ENCODE data around the gene CASKIN1. TPM values are rescaled to one million over a fixed set of nuclear protein-coding genes. Genes with fewer than 3 reads are reported as not detected.

CASKIN1 gene
- total and polyA plus RNA-seq, 4 donors = 0.13 to 0.28 (median 0.15) TPM; not detected in 1

DNA sequence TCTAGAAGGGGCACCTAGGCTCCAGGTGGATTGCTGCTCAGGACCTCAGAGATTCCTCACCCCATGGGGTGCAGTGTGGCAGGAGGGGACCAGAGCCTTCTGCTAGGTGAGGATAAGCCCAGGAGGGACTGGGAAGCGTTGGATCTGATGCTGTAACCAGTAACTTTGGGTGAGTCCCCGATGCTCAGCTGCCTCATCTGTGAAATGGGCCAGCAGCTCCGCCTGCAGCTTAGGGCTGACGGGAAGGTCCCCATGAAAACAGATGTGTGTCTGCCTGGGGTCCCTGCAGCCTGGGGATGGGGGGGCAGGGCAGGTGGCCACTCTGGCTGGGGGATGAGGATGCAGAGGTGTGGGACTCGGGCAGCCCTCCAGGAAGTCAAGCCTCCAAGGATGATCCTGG lies 2.7 kb upstream of the CASKIN1 start:
- intact Hi-C loops (cut with DNase I) = no loop called here
- Histone ChIP-seq H3K4me3 (ENCODE audit: low read length in 2 of 2) (no peak overlapping the region), H3K4me1 (ENCODE audit: control insufficient read depth in 1 of 2, insufficient read depth in 2 of 2, low read length in 2 of 2) (no peaks in the 10 kb centered on the region), H3K36me3 (ENCODE audit: control insufficient read depth in 1 of 2, insufficient read depth in 2 of 2, low read length in 1 of 2) (no peaks in the 10 kb centered on the region), H3K27ac (ENCODE audit: low read depth in 1 of 2, low read length in 2 of 2) (no peak overlapping the region), H3K27me3 (ENCODE audit: control insufficient read depth in 1 of 2, insufficient read depth in 2 of 2, low read length in 1 of 2) (no peaks in the 10 kb centered on the region), H3K9me3 (ENCODE audit: control insufficient read depth, low read length) (no peaks in the 10 kb centered on the region)
- ATAC-seq (ENCODE audit: low FRiP score) (no peak), DNase-seq (no peak)
- WGBS, 2 donors = 76 to 79% methylated on average over 5 of the region's 5 CpGs

DNA sequence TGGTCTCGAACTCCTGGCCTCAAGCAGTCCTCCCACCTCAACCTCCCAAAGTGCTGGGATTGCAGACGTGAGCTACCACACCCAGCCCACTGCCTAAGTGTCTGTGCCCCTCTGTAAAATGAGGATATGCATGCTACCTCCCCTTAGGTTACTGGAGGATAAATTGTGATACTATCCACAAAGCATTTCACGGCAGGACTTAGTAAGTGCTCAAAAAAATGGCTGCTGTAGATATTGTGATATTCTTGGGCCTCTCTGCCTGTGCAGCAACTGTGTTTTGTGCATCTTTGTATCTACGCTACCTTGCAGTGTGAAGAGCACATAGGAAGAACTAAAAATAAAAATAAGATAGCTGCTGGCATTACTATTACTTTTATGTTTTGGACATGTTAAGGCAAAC lies 1.9 kb upstream of the CASKIN1 start:
- intact Hi-C loops (cut with DNase I) = no loop called here
- no peak overlapping the region for H3K27ac ChIP-seq (ENCODE audit: low read depth in 1 of 2, low read length in 2 of 2)
- H3K4me1 ChIP-seq (ENCODE audit: control insufficient read depth in 1 of 2, insufficient read depth in 2 of 2, low read length in 2 of 2) = no peaks in the 10 kb centered on the region
- WGBS, 2 donors = 67 to 73% methylated on average over 4 of the region's 4 CpGs
- DNase-seq (no peak), ATAC-seq (ENCODE audit: low FRiP score) (no peak)
- no peaks in the 10 kb centered on the region for H3K27me3 ChIP-seq (ENCODE audit: control insufficient read depth in 1 of 2, insufficient read depth in 2 of 2, low read length in 1 of 2)
- no peaks in the 10 kb centered on the region for H3K36me3 ChIP-seq (ENCODE audit: control insufficient read depth in 1 of 2, insufficient read depth in 2 of 2, low read length in 1 of 2)
- no peaks in the 10 kb centered on the region for H3K9me3 ChIP-seq (ENCODE audit: control insufficient read depth, low read length)
- H3K4me3 ChIP-seq (ENCODE audit: low read length in 2 of 2) = no peak overlapping the region

DNA sequence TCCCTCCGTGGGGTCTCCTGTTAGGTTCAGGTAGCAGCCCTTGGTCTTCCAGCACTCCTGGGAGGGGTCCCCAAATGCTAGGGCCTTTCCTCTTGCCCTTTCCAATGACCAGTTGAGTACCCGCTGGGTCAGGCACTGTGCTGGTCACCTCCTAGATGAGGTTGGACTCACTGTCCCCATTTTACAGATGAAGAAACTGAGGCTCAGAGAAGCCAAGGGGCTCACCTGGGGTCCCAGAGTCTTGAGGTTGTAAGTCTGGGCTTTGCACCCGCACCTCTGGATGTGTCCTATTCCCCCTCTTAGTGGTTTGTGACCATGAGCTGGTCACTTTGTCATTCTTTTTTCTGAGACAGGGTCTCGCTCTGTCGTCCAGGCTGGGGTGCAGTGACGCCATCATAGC lies 1.4 kb upstream of the CASKIN1 start:
- 87 to 89% methylated on average over 5 to 6 of the region's 6 CpGs for WGBS, 2 donors
- no peak overlapping the region for H3K27ac ChIP-seq (ENCODE audit: low read depth in 1 of 2, low read length in 2 of 2)
- H3K27me3 ChIP-seq (ENCODE audit: control insufficient read depth in 1 of 2, insufficient read depth in 2 of 2, low read length in 1 of 2) = no peaks in the 10 kb centered on the region
- ATAC-seq (ENCODE audit: low FRiP score) (no peak), DNase-seq (no peak)
- H3K4me1 ChIP-seq (ENCODE audit: control insufficient read depth in 1 of 2, insufficient read depth in 2 of 2, low read length in 2 of 2) = no peaks in the 10 kb centered on the region
- H3K9me3 ChIP-seq (ENCODE audit: control insufficient read depth, low read length) = no peaks in the 10 kb centered on the region
- no peak overlapping the region for H3K4me3 ChIP-seq (ENCODE audit: low read length in 2 of 2)
- no peaks in the 10 kb centered on the region for H3K36me3 ChIP-seq (ENCODE audit: control insufficient read depth in 1 of 2, insufficient read depth in 2 of 2, low read length in 1 of 2)
- intact Hi-C loops (cut with DNase I) = no loop called here

DNA sequence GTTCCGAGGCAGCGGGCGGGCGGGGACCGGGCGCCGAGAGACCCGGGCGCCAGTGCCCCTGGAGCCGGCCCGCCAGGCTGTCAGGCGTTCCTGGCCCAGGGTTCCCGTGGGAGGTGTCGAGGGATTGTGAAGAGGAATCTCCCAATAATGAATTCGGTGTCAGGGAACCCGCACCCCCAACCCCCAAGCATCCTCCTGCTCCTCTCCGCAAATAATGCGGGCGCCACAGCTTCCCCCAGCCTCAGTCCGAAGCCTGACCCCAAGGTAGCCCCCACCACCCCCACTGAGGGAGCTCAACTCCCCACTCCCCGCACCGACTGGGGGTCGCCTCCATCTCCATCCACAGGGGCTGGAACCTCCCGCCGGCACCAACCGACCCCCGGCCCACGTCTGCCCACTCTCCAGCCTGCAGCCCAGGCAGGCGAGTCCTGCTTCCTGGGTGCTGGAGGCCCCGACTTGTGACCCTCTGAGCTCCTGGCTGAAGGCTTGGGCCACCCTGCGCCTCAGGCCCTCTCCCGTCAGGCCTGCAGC lies 641 bp upstream of the CASKIN1 start:
- H3K4me1 ChIP-seq (ENCODE audit: control insufficient read depth in 1 of 2, insufficient read depth in 2 of 2, low read length in 2 of 2) = no peaks in the 10 kb centered on the region
- intact Hi-C loops (cut with DNase I) = no loop called here
- 27 to 30% methylated on average over 28 to 32 of the region's 32 CpGs for WGBS, 2 donors
- no peaks in the 10 kb centered on the region for H3K36me3 ChIP-seq (ENCODE audit: control insufficient read depth in 1 of 2, insufficient read depth in 2 of 2, low read length in 1 of 2)
- no peaks in the 10 kb centered on the region for H3K9me3 ChIP-seq (ENCODE audit: control insufficient read depth, low read length)
- DNase-seq = no peak
- peak overlapping the region in 1 of 2 donors; percentile 24 for H3K4me3 ChIP-seq (ENCODE audit: low read length in 2 of 2)
- H3K27ac ChIP-seq (ENCODE audit: low read depth in 1 of 2, low read length in 2 of 2) = no peak overlapping the region
- no peak for ATAC-seq (ENCODE audit: low FRiP score)
- no peaks in the 10 kb centered on the region for H3K27me3 ChIP-seq (ENCODE audit: control insufficient read depth in 1 of 2, insufficient read depth in 2 of 2, low read length in 1 of 2)

- Histone ChIP-seq H3K36me3 (ENCODE audit: control insufficient read depth in 1 of 2, insufficient read depth in 2 of 2, low read length in 1 of 2) (no peaks in the 10 kb centered on the region), H3K27ac (ENCODE audit: low read depth in 1 of 2, low read length in 2 of 2) (no peak overlapping the region), H3K27me3 (ENCODE audit: control insufficient read depth in 1 of 2, insufficient read depth in 2 of 2, low read length in 1 of 2) (no peaks in the 10 kb centered on the region), H3K4me1 (ENCODE audit: control insufficient read depth in 1 of 2, insufficient read depth in 2 of 2, low read length in 2 of 2) (no peaks in the 10 kb centered on the region), H3K9me3 (ENCODE audit: control insufficient read depth, low read length) (no peaks in the 10 kb centered on the region), H3K4me3 (ENCODE audit: low read length in 2 of 2) (peak overlapping the region in 1 of 2 donors; percentile 24)
- intact Hi-C loops (cut with DNase I) = no loop called here
- no peak for ATAC-seq (ENCODE audit: low FRiP score)
- 6 to 18% methylated on average over 31 to 49 of the region's 49 CpGs for WGBS, 2 donors
- no peak for DNase-seq
Measured at GRCh38 chr16:2195322-2196161, 863 bp downstream of the CASKIN1 start.

GRCh38 chr16:2194852-2195321 lies 1.5 kb downstream of the CASKIN1 start:
- H3K27me3 ChIP-seq (ENCODE audit: control insufficient read depth in 1 of 2, insufficient read depth in 2 of 2, low read length in 1 of 2) = no peaks in the 10 kb centered on the region

GRCh38 chr16:2194166-2194834 lies 2.1 kb downstream of the CASKIN1 start:
- intact Hi-C loops (cut with DNase I) = no loop called here
- Histone ChIP-seq H3K4me1 (ENCODE audit: control insufficient read depth in 1 of 2, insufficient read depth in 2 of 2, low read length in 2 of 2) (no peaks in the 10 kb centered on the region), H3K9me3 (ENCODE audit: control insufficient read depth, low read length) (no peaks in the 10 kb centered on the region), H3K4me3 (ENCODE audit: low read length in 2 of 2) (no peak overlapping the region), H3K27ac (ENCODE audit: low read depth in 1 of 2, low read length in 2 of 2) (no peak overlapping the region), H3K27me3 (ENCODE audit: control insufficient read depth in 1 of 2, insufficient read depth in 2 of 2, low read length in 1 of 2) (no peaks in the 10 kb centered on the region), H3K36me3 (ENCODE audit: control insufficient read depth in 1 of 2, insufficient read depth in 2 of 2, low read length in 1 of 2) (no peaks in the 10 kb centered on the region)
- ATAC-seq (ENCODE audit: low FRiP score) = no peak
- no peak for DNase-seq
- WGBS, 2 donors = 67 to 73% methylated on average over 15 to 16 of the region's 16 CpGs

More at GRCh38 chr16:2194852-2195321, 1.5 kb downstream of the CASKIN1 start:
- Histone ChIP-seq H3K4me3 (ENCODE audit: low read length in 2 of 2) (no peak overlapping the region), H3K27ac (ENCODE audit: low read depth in 1 of 2, low read length in 2 of 2) (no peak overlapping the region), H3K9me3 (ENCODE audit: control insufficient read depth, low read length) (no peaks in the 10 kb centered on the region), H3K36me3 (ENCODE audit: control insufficient read depth in 1 of 2, insufficient read depth in 2 of 2, low read length in 1 of 2) (no peaks in the 10 kb centered on the region), H3K4me1 (ENCODE audit: control insufficient read depth in 1 of 2, insufficient read depth in 2 of 2, low read length in 2 of 2) (no peaks in the 10 kb centered on the region)
- WGBS, 2 donors = 28 to 29% methylated on average over 10 of the region's 10 CpGs
- intact Hi-C loops (cut with DNase I) = no loop called here
- DNase-seq (no peak), ATAC-seq (ENCODE audit: low FRiP score) (no peak)

DNA sequence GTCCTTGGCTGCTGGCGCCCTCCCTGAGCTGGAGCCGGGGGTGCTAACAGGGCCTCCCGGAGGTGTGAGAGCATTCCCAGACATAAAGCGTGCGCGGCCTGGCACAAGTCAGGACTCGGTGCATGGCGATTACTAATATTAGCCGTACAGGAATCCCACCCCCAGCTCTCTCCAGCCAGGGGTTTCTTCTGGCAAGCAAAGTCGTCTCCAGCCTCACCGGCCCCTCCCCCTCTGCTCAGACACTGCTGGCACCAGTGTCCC lies 5.0 kb downstream of the CASKIN1 start:
- Histone ChIP-seq H3K4me3 (ENCODE audit: low read length in 2 of 2) (no peak overlapping the region), H3K27ac (ENCODE audit: low read depth in 1 of 2, low read length in 2 of 2) (no peak overlapping the region), H3K36me3 (ENCODE audit: control insufficient read depth in 1 of 2, insufficient read depth in 2 of 2, low read length in 1 of 2) (no peaks in the 10 kb centered on the region), H3K4me1 (ENCODE audit: control insufficient read depth in 1 of 2, insufficient read depth in 2 of 2, low read length in 2 of 2) (no peaks in the 10 kb centered on the region), H3K9me3 (ENCODE audit: control insufficient read depth, low read length) (no peaks in the 10 kb centered on the region), H3K27me3 (ENCODE audit: control insufficient read depth in 1 of 2, insufficient read depth in 2 of 2, low read length in 1 of 2) (no peaks in the 10 kb centered on the region)
- intact Hi-C loops (cut with DNase I) = no loop called here
- WGBS, 2 donors = 39 to 56% methylated on average over 11 of the region's 11 CpGs
- ATAC-seq (ENCODE audit: low FRiP score) = no peak
- no peak for DNase-seq
